ENCODE data around the gene KRTAP10-12.

KRTAP10-12 gene

GRCh38 chr21:44734841-44735240 is 37.9 kb downstream of the KRTAP10-12 start:
- no peak for DNase-seq

GRCh38 chr21:44735821-44736220 is 38.8 kb downstream of the KRTAP10-12 start:
- no peak for DNase-seq

GRCh38 chr21:44736291-44737004 is 39.5 kb downstream of the KRTAP10-12 start:
- no peak for DNase-seq

- no peak for DNase-seq
These were observed 40.9 kb downstream of the KRTAP10-12 start for GRCh38 chr21:44737706-44738354.

- no peak for DNase-seq
These were observed 41.6 kb downstream of the KRTAP10-12 start for GRCh38 chr21:44738621-44739020.

- no peak for DNase-seq
These were observed 42.3 kb downstream of the KRTAP10-12 start for GRCh38 chr21:44739316-44739715.

- no peak for DNase-seq
These were observed 43.8 kb downstream of the KRTAP10-12 start for GRCh38 chr21:44740742-44741141.

- no peak for DNase-seq
These were observed 44.9 kb downstream of the KRTAP10-12 start for GRCh38 chr21:44741921-44742320.

GRCh38 chr21:44742418-44743153 is 45.6 kb downstream of the KRTAP10-12 start:
- DNase-seq, result no peak

Data from NCI-H1417 treated with DMSO at 0.1 percent for 48 hours (cell line).